ENCODE data around the gene JAML. TPM values are rescaled to one million over a fixed set of nuclear protein-coding genes. Genes with fewer than 3 reads are reported as not detected.

The JAML gene
- total and polyA plus RNA-seq, 2 of the 8 experiments (the other 6 are each of a cell fraction or from before 2014, with no cell fraction given), result 0.12 to 0.58 TPM

DNA sequence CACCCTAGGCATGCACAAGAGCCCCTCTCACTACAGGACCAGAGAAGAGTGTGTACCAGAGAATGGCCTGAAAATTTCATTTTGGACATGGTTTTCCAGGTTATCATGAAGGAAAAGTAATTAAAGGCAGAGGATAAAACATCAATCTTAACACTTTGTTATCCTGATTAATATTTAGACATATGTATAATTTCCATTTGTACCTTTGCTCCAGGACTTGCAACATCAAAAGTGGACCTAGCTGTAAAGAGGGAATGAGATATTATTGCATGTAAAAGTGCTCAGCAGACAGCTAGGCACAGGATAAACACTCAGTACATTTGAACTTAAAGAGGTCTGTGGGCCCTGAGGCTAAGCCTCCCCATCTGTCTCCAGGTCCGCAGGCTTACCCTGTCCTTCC lies 70.2 kb downstream of the JAML start:
- Histone ChIP-seq H3K27me3 (replicated peaks in 1 of 4; ENCODE audit: control insufficient read depth in 3 of 4, extremely low read depth in 1 of 4, insufficient read depth in 3 of 4, low read length in 3 of 4) (peaks cover 34 to 94% (median 86%) of the 10 kb centered on the region in 4 experiments), H3K4ac (replicated peaks; ENCODE audit: insufficient read length, low read depth, low read length) (no peak overlapping the region), H3K36me3 (ENCODE audit: control insufficient read depth in 2 of 4, insufficient read depth in 4 of 4, low read length in 3 of 4) (no peaks in the 10 kb centered on the region), H3K56ac (replicated peaks; ENCODE audit: insufficient read length, low read depth, low read length) (no peak overlapping the region), H2BK5ac (ENCODE audit: low read depth, low read length) (no peak overlapping the region), H3K14ac (ENCODE audit: insufficient read length) (no peak overlapping the region), H4K91ac (replicated peaks; ENCODE audit: insufficient read length, low read length) (no peak overlapping the region), H2AK5ac (ENCODE audit: low read depth, low read length) (no peak overlapping the region), H3K23me2 (ENCODE audit: low read depth, low read length) (peaks cover 27% of the 10 kb centered on the region), H3K4me3 (ENCODE audit: extremely low read depth in 1 of 4, insufficient read depth in 2 of 4, low read depth in 3 of 4, low read length in 4 of 4) (peak overlapping the region in 1 of 4 experiments; percentile 56; a peak in 1 of 8 replicates), H3K18ac (ENCODE audit: extremely low read depth, low read length) (0 out of 2 replicates have a peak overlapping the region, but pooled peaks have one; percentile 63), H2BK20ac (ENCODE audit: low read length) (peak overlapping the region; percentile 40; the same call in 1 of the 2 replicates), H4K20me1 (replicated peaks in 1 of 2; ENCODE audit: control insufficient read depth in 1 of 2, insufficient read depth in 2 of 2, low read length in 2 of 2) (no peaks in the 10 kb centered on the region), H3K9me3 (ENCODE audit: insufficient read depth in 2 of 2, low read depth in 1 of 2, low read length in 1 of 2) (no peaks in the 10 kb centered on the region), H4K5ac (ENCODE audit: insufficient read length, low read depth, low read length) (no peak overlapping the region), H3K9ac (replicated peaks in 1 of 4; ENCODE audit: extremely low read depth in 1 of 4, low read depth in 3 of 4, low read length in 3 of 4) (no peak overlapping the region), H3K23ac (ENCODE audit: insufficient read length) (no peak overlapping the region), H3K79me1 (ENCODE audit: low read depth, low read length) (no peaks in the 10 kb centered on the region), H2AFZ (ENCODE audit: low read length) (no peak overlapping the region), H3K4me2 (ENCODE audit: insufficient read depth in 1 of 2, low read depth in 2 of 2, low read length in 2 of 2) (peak overlapping the region; percentile 76 to 91), H3K27ac (ENCODE audit: low read depth, low read length) (no peak overlapping the region), H3K79me2 (ENCODE audit: control insufficient read depth in 1 of 2, insufficient read depth in 2 of 2, low read length in 2 of 2) (no peaks in the 10 kb centered on the region), H2BK120ac (replicated peaks; ENCODE audit: low read depth, low read length) (no peak overlapping the region), H2BK12ac (ENCODE audit: low read depth, low read length) (no peak overlapping the region), H2BK15ac (ENCODE audit: low read length) (0 out of 2 replicates have a peak overlapping the region, but pooled peaks have one; percentile 66), H3K4me1 (replicated peaks in 1 of 4; ENCODE audit: control insufficient read depth in 3 of 4, insufficient read depth in 4 of 4, low read length in 3 of 4) (peaks cover 4 to 58% (median 43%) of the 10 kb centered on the region in 4 experiments), H4K8ac (ENCODE audit: extremely low read depth, insufficient read depth, low read length) (no peak overlapping the region)
- no peak for FAIRE-seq
- ChIA-PET POLR2A (ENCODE audit: partially characterized antibody) (interaction anchor here (1.9 to 3.3 kb wide), 2 partner anchors 15 to 18 kb away, joined by 4 to 16 read pairs; no protein-coding TSS in a partner anchor), CTCF (ENCODE audit: partially characterized antibody) (interaction anchor here (1.0 to 7.4 kb wide), 7 partner anchors 8 to 455 kb away, joined by 3 to 170 read pairs (median 4); no protein-coding TSS in a partner anchor)
- WGBS, 2 experiments (ENCODE audit: extremely low coverage in 1 of 2, insufficient coverage in 1 of 2, insufficient read length in 1 of 2, insufficient replicate concordance in 2 of 2, low coverage in 1 of 2, low lambda C conversion rate in 2 of 2, missing lambda C conversion rate in 1 of 2), result 35% methylated on average over 1 of the region's 1 CpG; no CpG with 5 or more reads in 1 of the 2 experiments
- no peak for DNase-seq (ENCODE audit: low read depth in 1 of 2, low spot score in 2 of 2)
- TF ChIP-seq RBBP5 (IDR thresholded peaks at IDR 0.05; ENCODE audit: borderline replicate concordance, low read depth, low read length), result no peak
- TF ChIP-seq TAF1 (IDR thresholded peaks at IDR 0.05; ENCODE audit: low read depth, low read length), result no peak
- no peak for TF ChIP-seq SP2 (IDR thresholded peaks at IDR 0.05; ENCODE audit: low read length)
- no peak for TF ChIP-seq KDM1A (IDR thresholded peaks at IDR 0.05; ENCODE audit: borderline replicate concordance, low read length)
- TF ChIP-seq SP4 (IDR thresholded peaks at IDR 0.05; ENCODE audit: low read length), result no peak
- no peak for TF ChIP-seq RXRA (IDR thresholded peaks at IDR 0.05; ENCODE audit: insufficient read depth, low read depth, low read length)
- TF ChIP-seq PHF8 (conservative IDR thresholded peaks at IDR 0.05; ENCODE audit: low read depth, low read length), result no peak
- TF ChIP-seq, protein P1, sequence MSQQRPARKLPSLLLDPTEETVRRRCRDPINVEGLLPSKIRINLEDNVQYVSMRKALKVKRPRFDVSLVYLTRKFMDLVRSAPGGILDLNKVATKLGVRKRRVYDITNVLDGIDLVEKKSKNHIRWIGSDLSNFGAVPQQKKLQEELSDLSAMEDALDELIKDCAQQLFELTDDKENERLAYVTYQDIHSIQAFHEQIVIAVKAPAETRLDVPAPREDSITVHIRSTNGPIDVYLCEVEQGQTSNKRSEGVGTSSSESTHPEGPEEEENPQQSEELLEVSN (IDR thresholded peaks at IDR 0.05), result no peak
- TF ChIP-seq SIX5 (IDR thresholded peaks at IDR 0.05; ENCODE audit: low read depth, low read length), result no peak

Measured in H1 (cell line).